ENCODE data around the gene TYK2.

DNA sequence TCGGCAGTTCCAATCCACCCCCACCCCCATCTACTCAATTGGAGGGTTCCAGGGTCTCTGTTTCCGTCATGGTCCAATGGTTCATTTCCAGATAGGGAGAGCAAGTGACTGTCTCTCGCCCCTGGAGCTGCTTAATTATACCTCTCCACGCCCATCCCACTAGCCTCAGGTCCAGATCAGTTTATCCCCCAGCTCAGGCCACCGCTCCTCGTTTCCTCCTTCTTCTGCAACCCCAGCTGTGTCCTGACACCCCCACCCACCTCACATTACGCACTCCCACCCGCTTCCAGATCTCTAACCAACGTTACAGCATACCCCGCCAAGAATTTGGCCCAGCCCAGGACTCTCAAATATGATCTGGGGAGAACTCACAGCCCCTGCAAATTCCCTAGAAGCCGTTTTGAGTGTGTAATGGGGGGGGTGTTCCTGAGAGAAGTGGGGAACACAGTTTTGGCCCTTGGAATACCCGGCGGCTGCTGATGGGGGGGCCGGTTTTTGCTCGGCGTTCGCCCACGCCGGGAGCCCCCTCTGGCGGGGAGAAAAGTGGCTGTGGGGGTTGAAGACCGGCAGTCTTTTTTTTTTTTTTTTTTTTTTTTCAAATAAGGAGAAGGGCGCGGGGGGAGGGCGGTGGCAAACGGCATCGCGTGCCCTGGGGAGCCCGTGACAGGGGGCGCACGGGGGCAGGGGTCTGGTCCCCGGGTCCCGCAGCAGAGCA is 38.3 kb upstream of the TYK2 start:
- TF ChIP-seq CTCF (IDR thresholded peaks at IDR 0.05): no peak
- no peak for TF ChIP-seq POLR2A (IDR thresholded peaks at IDR 0.05)
